Left renal pelvis (tissue), 4 donors: ENCODE measurements around the gene ELOVL2. TPM values are rescaled to one million over a fixed set of nuclear protein-coding genes. Genes with fewer than 3 reads are reported as not detected.

Source experiments
- DNase-seq, 4 donors: peaks; one replicate each; pipeline ENCODE4 v3.0.0-alpha.2; 2013; ENCODE audit warnings: low read depth in 4 of 4, low spot score in 3 of 4
- polyA plus RNA-seq, 4 donors: library from polyadenylated mRNA; unstranded; fragments of 120-200 nt; gene quantifications; one replicate each; pipeline ENCODE4 v1.2.1, GENCODE V29; 2013; ENCODE audit not compliant: insufficient read length in 4 of 4

Gene ELOVL2
- polyA plus RNA-seq, 4 donors, result 4.8 to 10.6 (median 10.0) TPM

GRCh38 chr6:10947966-10948365, 96.1 kb downstream of the ELOVL2 start:
- no peak for DNase-seq

GRCh38 chr6:10945845-10946244, 98.3 kb downstream of the ELOVL2 start:
- DNase-seq, result no peak

GRCh38 chr6:10939840-10940239, 104.3 kb downstream of the ELOVL2 start:
- DNase-seq, result no peak

- no peak for DNase-seq
These were observed 111.0 kb downstream of the ELOVL2 start for GRCh38 chr6:10933126-10933525.

Other genes with a start within 250 kb of the ELOVL2 start
- gene MAK, start 205.8 kb downstream of the ELOVL2 start, polyA plus RNA-seq, result 1 to 10 TPM in 3 of 4 donors, under 1 TPM in 1; 0.45 to 2.8 (median 1.4) TPM
- gene GCM2, start 162.3 kb downstream of the ELOVL2 start, polyA plus RNA-seq, result under 1 TPM in 1 of 4 donors, not detected in 3; 0.14 TPM
- 1 to 10 TPM; 3.8 to 6.9 (median 4.4) TPM for gene SYCP2L, start 157.3 kb downstream of the ELOVL2 start, polyA plus RNA-seq
- gene SMIM13, start 49.5 kb upstream of the ELOVL2 start, polyA plus RNA-seq, result 10 to 100 TPM; 16.6 to 21.6 (median 18.8) TPM
- under 1 TPM in 3 of 4 donors, not detected in 1; 0.12 to 0.33 (median 0.24) TPM for gene ERVFRD-1, start 67.4 kb upstream of the ELOVL2 start, polyA plus RNA-seq
- 10 to 100 TPM; 27.5 to 74.7 (median 68.8) TPM for gene NEDD9, start 188.4 kb upstream of the ELOVL2 start, polyA plus RNA-seq